Measurements from ENCODE around the gene CSH2.
A peak's percentile ranks its signal among the peaks of the same experiment; 100 is the strongest.

The CSH2 gene

DNA sequence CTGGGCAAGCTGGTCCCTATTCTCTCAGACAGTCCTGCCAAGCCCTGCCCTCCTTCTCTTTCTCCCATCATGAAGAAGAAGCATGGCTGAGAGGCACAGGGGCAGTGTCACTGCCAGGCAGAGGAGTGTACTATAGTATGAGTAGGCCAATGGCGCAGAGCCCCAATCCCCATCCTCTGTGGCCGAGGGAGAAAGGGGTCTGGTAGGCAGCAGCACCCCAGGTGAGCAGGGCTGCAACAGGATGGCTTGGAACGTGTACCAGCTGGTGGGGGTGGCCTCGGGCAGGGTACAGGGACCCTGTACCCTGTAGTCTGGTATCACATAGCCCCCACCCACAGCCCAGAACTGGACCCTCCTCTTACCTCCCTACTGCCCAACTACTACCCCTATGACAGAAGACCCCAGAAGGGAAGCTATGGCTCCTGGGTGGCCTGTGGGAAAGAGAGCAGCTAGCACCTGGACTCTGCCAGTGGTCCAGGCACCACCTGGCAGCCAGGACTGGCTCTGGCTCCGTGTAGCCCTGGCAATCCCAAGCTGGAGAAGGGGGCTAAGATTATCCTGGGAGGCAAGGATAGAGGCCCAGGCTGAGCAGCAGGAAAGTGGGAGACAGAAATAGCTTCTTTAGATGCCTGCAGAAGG is 35.4 kb downstream of the CSH2 start:
- TF ChIP-seq CTCF (IDR thresholded peaks at IDR 0.05) = no peak
- peaks cover 39% of the 10 kb centered on the region for H3K36me3 ChIP-seq
- H3K27me3 ChIP-seq = no peaks in the 10 kb centered on the region
- no peak overlapping the region for H3K27ac ChIP-seq
- no peak overlapping the region for H3K4me3 ChIP-seq (ENCODE audit: low read depth in 1 of 2, low read length in 1 of 2)
- peaks cover 48% of the 10 kb centered on the region in 2 experiments for H3K4me1 ChIP-seq (ENCODE audit: control insufficient read depth in 1 of 2, insufficient read depth in 1 of 2, low read depth in 1 of 2, low read length in 1 of 2)
- no peaks in the 10 kb centered on the region for H3K9me3 ChIP-seq

- Histone ChIP-seq H3K4me1 (ENCODE audit: control insufficient read depth in 1 of 2, insufficient read depth in 1 of 2, low read depth in 1 of 2, low read length in 1 of 2) (peaks cover 46 to 48% of the 10 kb centered on the region in 2 experiments), H3K27me3 (no peaks in the 10 kb centered on the region), H3K4me3 (ENCODE audit: low read depth in 1 of 2, low read length in 1 of 2) (no peak overlapping the region), H3K9me3 (no peaks in the 10 kb centered on the region), H3K36me3 (peaks cover 45% of the 10 kb centered on the region), H3K27ac (no peak overlapping the region)
- no peak for TF ChIP-seq CTCF (IDR thresholded peaks at IDR 0.05)
Observed at GRCh38 chr17:63837480-63837879, 36.0 kb downstream of the CSH2 start.

GRCh38 chr17:63836811-63837210 is 36.7 kb downstream of the CSH2 start:
- TF ChIP-seq CTCF (IDR thresholded peaks at IDR 0.05) = no peak
- peaks cover 43 to 44% of the 10 kb centered on the region in 2 experiments for H3K4me1 ChIP-seq (ENCODE audit: control insufficient read depth in 1 of 2, insufficient read depth in 1 of 2, low read depth in 1 of 2, low read length in 1 of 2)
- H3K4me3 ChIP-seq (ENCODE audit: low read depth in 1 of 2, low read length in 1 of 2) = no peak overlapping the region
- no peak overlapping the region for H3K27ac ChIP-seq
- no peaks in the 10 kb centered on the region for H3K27me3 ChIP-seq
- H3K36me3 ChIP-seq = peaks cover 52% of the 10 kb centered on the region
- H3K9me3 ChIP-seq = no peaks in the 10 kb centered on the region

DNA sequence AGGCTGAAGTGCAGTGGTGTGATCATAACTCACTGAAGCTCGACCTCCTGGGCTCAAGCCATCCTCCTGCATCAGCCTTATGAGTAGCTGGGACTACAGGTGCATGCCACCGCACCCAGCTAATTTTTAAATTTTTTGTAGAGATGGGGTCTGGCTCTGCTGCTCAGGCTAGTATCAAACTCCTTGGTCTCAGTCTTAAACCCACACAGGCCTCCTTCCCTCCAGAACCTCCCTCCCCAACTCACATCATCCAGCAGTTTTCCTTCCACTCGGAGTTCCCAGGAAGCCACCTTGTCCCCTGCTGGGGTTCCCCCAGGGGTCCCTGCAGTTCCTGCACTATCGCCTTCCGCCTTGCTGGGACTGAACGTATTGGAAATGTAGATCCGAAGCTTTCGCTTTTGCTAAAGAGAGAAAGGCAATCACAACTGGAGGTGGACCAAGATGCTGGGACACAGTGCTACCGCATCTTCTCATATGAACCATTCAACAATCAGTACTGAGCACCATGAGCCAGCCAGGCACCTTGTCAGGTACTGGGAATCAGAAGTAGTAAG is 38.2 kb downstream of the CSH2 start:
- H3K4me3 ChIP-seq (ENCODE audit: low read depth in 1 of 2, low read length in 1 of 2) = no peak overlapping the region
- no peaks in the 10 kb centered on the region for H3K27me3 ChIP-seq
- peaks cover 28 to 36% of the 10 kb centered on the region in 2 experiments for H3K4me1 ChIP-seq (ENCODE audit: control insufficient read depth in 1 of 2, insufficient read depth in 1 of 2, low read depth in 1 of 2, low read length in 1 of 2)
- H3K9me3 ChIP-seq = no peaks in the 10 kb centered on the region
- peak overlapping the region; percentile 74 for H3K27ac ChIP-seq
- no peak for TF ChIP-seq CTCF (IDR thresholded peaks at IDR 0.05)
- H3K36me3 ChIP-seq = peaks cover 67% of the 10 kb centered on the region

DNA sequence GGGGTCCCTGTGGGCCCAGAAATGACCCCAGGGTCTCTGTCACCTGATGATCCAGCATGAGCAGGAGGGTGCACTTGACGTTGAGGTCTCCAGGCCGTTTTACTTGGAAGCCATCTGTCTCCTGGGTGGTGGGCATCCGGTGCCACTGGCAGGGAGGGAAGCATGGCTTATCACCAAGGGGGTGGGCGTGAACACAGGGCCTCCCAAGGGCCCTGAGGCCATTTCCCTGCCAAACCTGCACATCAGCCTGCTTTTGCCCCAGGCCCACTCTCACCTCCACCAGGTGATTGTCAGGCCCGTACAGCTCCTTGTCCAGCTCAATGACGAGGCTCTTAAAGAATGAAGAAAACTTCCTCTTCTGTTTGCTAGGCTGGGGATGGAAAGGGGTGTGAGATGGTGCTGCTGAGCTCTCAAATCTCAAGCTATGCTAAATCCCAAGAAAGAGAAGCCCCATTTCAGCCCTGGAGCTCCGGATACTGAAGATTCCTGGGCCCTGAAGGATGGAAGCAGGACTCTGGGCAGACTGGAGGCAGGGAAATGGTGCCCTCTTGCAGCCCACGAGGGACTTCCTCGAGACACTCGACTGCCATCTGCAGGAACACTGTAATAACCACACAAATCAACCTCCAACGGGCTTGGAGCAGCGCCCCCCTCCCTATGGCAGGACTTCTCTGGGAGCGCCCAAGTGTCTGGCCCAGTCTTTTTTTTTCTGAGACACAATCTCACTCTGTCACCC is 38.9 kb downstream of the CSH2 start:
- peak overlapping the region; percentile 74 for H3K27ac ChIP-seq
- peaks cover 22 to 31% of the 10 kb centered on the region in 2 experiments for H3K4me1 ChIP-seq (ENCODE audit: control insufficient read depth in 1 of 2, insufficient read depth in 1 of 2, low read depth in 1 of 2, low read length in 1 of 2)
- no peaks in the 10 kb centered on the region for H3K9me3 ChIP-seq
- peak; percentile 29 for TF ChIP-seq CTCF (IDR thresholded peaks at IDR 0.05)
- H3K27me3 ChIP-seq = no peaks in the 10 kb centered on the region
- H3K36me3 ChIP-seq = peaks cover 74% of the 10 kb centered on the region
- no peak overlapping the region for H3K4me3 ChIP-seq (ENCODE audit: low read depth in 1 of 2, low read length in 1 of 2)
